HCT116 (cell line): ENCODE results near the gene SULT1A2.
"Not testable (repeated sequence)": the region's sequence is repeated elsewhere in the genome, so short reads cannot be mapped to it uniquely, and the experiment has no call there.

Experiments used
- EZH2 ChIP-seq: fragments of 200-600 bp; sonication (generic); IDR thresholded peaks from 2 replicates; pipeline ENCODE4 v1.6.1; 2017; ENCODE audit warnings: antibody characterized with exemption, mixed run types
- EZH2phosphoT487 ChIP-seq: fragments of 200-600 bp; IDR thresholded peaks from 2 replicates; pipeline ENCODE4 v1.6.1; 2018; ENCODE audit warnings: antibody characterized with exemption, borderline replicate concordance
- POLR2A ChIP-seq: IDR thresholded peaks from 2 replicates; pipeline ENCODE4 v1.7.0; 2011; ENCODE audit warnings: borderline replicate concordance; ENCODE audit not compliant: insufficient read depth, insufficient read length; ENCODE audit errors: extremely low read depth
- POLR2AphosphoS5 ChIP-seq: IDR thresholded peaks from 2 replicates; pipeline ENCODE4 v1.6.1; 2011; ENCODE audit warnings: mild to moderate bottlenecking, low read depth, low read length, moderate library complexity
- RAD21 ChIP-seq: IDR thresholded peaks from 2 replicates; pipeline ENCODE4 v1.6.1; 2012; ENCODE audit warnings: low read depth, mild to moderate bottlenecking
- SIN3A ChIP-seq: IDR thresholded peaks from 2 replicates; pipeline ENCODE4 v1.6.1; 2012; ENCODE audit warnings: low read depth
- YY1 ChIP-seq: IDR thresholded peaks from 2 replicates; pipeline ENCODE4 v1.6.1; 2011; ENCODE audit warnings: low read length, low read depth, moderate library complexity, mild to moderate bottlenecking; ENCODE audit not compliant: insufficient replicate concordance; ENCODE audit errors: extremely low read depth
- ZFX ChIP-seq: fragments of 450-650 bp; IDR thresholded peaks from 2 replicates; pipeline ENCODE4 v1.6.1; 2017
- ZNF274 ChIP-seq: fragments of 200-500 bp; sonication (Bioruptor generic); IDR thresholded peaks from 2 replicates; pipeline ENCODE4 v1.6.1; 2014; ENCODE audit warnings: mild to moderate bottlenecking, low read depth, low read length, inconsistent platforms
- TF ChIP-seq, protein P1 (sequence below), 3 experiments: fragments of 200-600 bp in 1 of 3; sonication (generic) in 1 of 3; IDR thresholded peaks in 2 of 3; conservative IDR thresholded peaks in 1 of 3; 2 replicates each; pipeline ENCODE4 v1.5.1; 2012 to 2017; ENCODE audit warnings: low read depth in 2 of 3, low read length in 2 of 3, antibody characterized with exemption in 1 of 3, borderline replicate concordance in 1 of 3, control low read depth in 1 of 3, mild to moderate bottlenecking in 1 of 3, mixed read lengths in 1 of 3, mixed run types in 1 of 3, moderate library complexity in 1 of 3; ENCODE audit not compliant: insufficient read depth in 1 of 3
- TF ChIP-seq, protein P2 (sequence below): IDR thresholded peaks from 2 replicates; pipeline ENCODE4 v1.6.1; 2012
- TF ChIP-seq, protein P3 (sequence below): IDR thresholded peaks from 2 replicates; pipeline ENCODE4 v1.6.1; 2012

DNA sequence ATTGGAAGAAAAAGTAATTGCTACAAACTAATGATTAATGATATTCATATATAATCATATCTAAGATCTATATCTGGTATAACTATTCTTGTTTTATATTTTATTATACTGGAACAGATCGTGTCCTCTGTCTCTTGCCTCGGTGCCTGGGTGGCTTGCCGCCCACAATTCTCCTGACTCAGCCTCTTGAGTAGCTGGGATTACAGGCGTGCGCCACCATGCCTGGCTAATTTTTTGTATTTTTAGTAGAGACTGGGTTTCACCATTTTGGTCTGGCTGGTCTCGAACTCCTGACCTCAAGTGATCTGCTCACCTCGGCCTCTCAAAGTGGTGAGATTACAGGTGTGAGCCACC is 19.4 kb upstream of the SULT1A2 start:
- TF ChIP-seq, protein P1, sequence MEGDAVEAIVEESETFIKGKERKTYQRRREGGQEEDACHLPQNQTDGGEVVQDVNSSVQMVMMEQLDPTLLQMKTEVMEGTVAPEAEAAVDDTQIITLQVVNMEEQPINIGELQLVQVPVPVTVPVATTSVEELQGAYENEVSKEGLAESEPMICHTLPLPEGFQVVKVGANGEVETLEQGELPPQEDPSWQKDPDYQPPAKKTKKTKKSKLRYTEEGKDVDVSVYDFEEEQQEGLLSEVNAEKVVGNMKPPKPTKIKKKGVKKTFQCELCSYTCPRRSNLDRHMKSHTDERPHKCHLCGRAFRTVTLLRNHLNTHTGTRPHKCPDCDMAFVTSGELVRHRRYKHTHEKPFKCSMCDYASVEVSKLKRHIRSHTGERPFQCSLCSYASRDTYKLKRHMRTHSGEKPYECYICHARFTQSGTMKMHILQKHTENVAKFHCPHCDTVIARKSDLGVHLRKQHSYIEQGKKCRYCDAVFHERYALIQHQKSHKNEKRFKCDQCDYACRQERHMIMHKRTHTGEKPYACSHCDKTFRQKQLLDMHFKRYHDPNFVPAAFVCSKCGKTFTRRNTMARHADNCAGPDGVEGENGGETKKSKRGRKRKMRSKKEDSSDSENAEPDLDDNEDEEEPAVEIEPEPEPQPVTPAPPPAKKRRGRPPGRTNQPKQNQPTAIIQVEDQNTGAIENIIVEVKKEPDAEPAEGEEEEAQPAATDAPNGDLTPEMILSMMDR (IDR thresholded peaks at IDR 0.05 in 2 of 3, conservative IDR thresholded peaks at IDR 0.05 in 1 of 3; ENCODE audit: borderline replicate concordance in 1 of 3, insufficient read depth in 1 of 3, low read depth in 2 of 3, low read length in 2 of 3): not testable (repeated sequence)
- TF ChIP-seq ZNF274, POLR2AphosphoS5, POLR2A, SIN3A, EZH2, ZFX, RAD21, EZH2phosphoT487, YY1: not testable (repeated sequence)
- TF ChIP-seq, protein P2, sequence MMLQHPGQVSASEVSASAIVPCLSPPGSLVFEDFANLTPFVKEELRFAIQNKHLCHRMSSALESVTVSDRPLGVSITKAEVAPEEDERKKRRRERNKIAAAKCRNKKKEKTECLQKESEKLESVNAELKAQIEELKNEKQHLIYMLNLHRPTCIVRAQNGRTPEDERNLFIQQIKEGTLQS: not testable (repeated sequence)
- TF ChIP-seq, protein P3, sequence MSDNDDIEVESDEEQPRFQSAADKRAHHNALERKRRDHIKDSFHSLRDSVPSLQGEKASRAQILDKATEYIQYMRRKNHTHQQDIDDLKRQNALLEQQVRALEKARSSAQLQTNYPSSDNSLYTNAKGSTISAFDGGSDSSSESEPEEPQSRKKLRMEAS: not testable (repeated sequence)
